ENCODE data around the gene MAMDC4.
"Not testable (repeated sequence)": the region's sequence is repeated elsewhere in the genome, so short reads cannot be mapped to it uniquely, and the experiment has no call there.

Gene MAMDC4

GRCh38 chr9:136825295-136826187 is 26.6 kb upstream of the MAMDC4 start:
- no peak for DNase-seq (ENCODE audit: low spot score)

GRCh38 chr9:136826188-136826541 is 26.0 kb upstream of the MAMDC4 start:
- DNase-seq (ENCODE audit: low spot score) = no peak

- DNase-seq (ENCODE audit: low spot score) = no peak
Observed at GRCh38 chr9:136826703-136827582, 25.2 kb upstream of the MAMDC4 start.

GRCh38 chr9:136827794-136828473 is 24.2 kb upstream of the MAMDC4 start:
- DNase-seq (ENCODE audit: low spot score) = no peak

- DNase-seq (ENCODE audit: low spot score) = no peak
Observed at GRCh38 chr9:136828474-136829140, 23.5 kb upstream of the MAMDC4 start.

GRCh38 chr9:136829412-136829811 is 22.7 kb upstream of the MAMDC4 start:
- DNase-seq (ENCODE audit: low spot score) = no peak

- DNase-seq (ENCODE audit: low spot score) = no peak
Observed at GRCh38 chr9:136829981-136830885, 21.9 kb upstream of the MAMDC4 start.

GRCh38 chr9:136831002-136831719 is 21.0 kb upstream of the MAMDC4 start:
- no peak for DNase-seq (ENCODE audit: low spot score)

- DNase-seq (ENCODE audit: low spot score) = no peak
Observed at GRCh38 chr9:136831720-136832104, 20.4 kb upstream of the MAMDC4 start.

GRCh38 chr9:136832581-136832980 is 19.6 kb upstream of the MAMDC4 start:
- no peak for DNase-seq (ENCODE audit: low spot score)

GRCh38 chr9:136833381-136834048 is 18.6 kb upstream of the MAMDC4 start:
- not testable (repeated sequence) for DNase-seq (ENCODE audit: low spot score)

GRCh38 chr9:136835162-136835931 is 16.8 kb upstream of the MAMDC4 start:
- no peak for DNase-seq (ENCODE audit: low spot score)

- DNase-seq (ENCODE audit: low spot score) = no peak
Observed at GRCh38 chr9:136835932-136836904, 15.9 kb upstream of the MAMDC4 start.

- no peak for DNase-seq (ENCODE audit: low spot score)
Observed at GRCh38 chr9:136837146-136837855, 14.8 kb upstream of the MAMDC4 start.

- DNase-seq (ENCODE audit: low spot score) = not testable (repeated sequence)
Observed at GRCh38 chr9:136837856-136838277, 14.3 kb upstream of the MAMDC4 start.

- no peak for DNase-seq (ENCODE audit: low spot score)
Observed at GRCh38 chr9:136838314-136839228, 13.6 kb upstream of the MAMDC4 start.

All from ecto neural progenitor cell (in vitro differentiated cells).